Keratinocyte (primary cell): ENCODE data around the gene CAMK2D.

ENCODE experiments used
- CTCF ChIP-seq, 3 experiments: IDR thresholded peaks in 1 of 3; conservative IDR thresholded peaks in 1 of 3; optimal IDR thresholded peaks in 1 of 3; 2 replicates in 2 of 3; 3 replicates in 1 of 3; pipeline versions ENCODE3 to v1.5.1; 2011; ENCODE audit warnings: low read length in 3 of 3, mild to moderate bottlenecking in 3 of 3, moderate library complexity in 2 of 3, control low read depth in 1 of 3, inconsistent platforms in 1 of 3; ENCODE audit not compliant: insufficient read depth in 2 of 3; ENCODE audit errors: extremely low read depth in 1 of 3
- EZH2 ChIP-seq: IDR thresholded peaks from one replicate; pipeline ENCODE4 v1.6.1; 2012; ENCODE audit warnings: inconsistent platforms, mild to moderate bottlenecking, low read length, moderate library complexity

GRCh38 chr4:113747949-113748348 is 13.6 kb downstream of the CAMK2D start:
- TF ChIP-seq CTCF (optimal IDR thresholded peaks at IDR 0.05 in 1 of 3, IDR thresholded peaks at IDR 0.05 in 1 of 3, conservative IDR thresholded peaks at IDR 0.05 in 1 of 3; ENCODE audit: extremely low read depth in 1 of 3, insufficient read depth in 2 of 3, low read length in 3 of 3) (no peak), EZH2 (no peak)
